Adipose tissue (tissue), 3 donors: Measurements from ENCODE around the gene BROX. TPM values are rescaled to one million over a fixed set of nuclear protein-coding genes. Genes with fewer than 3 reads are reported as not detected.
A peak's percentile ranks its signal among the peaks of the same experiment; 100 is the strongest.
"Not testable (repeated sequence)": the region's sequence is repeated elsewhere in the genome, so short reads cannot be mapped to it uniquely, and the experiment has no call there.

Experiments
- H3K27ac ChIP-seq: one replicate; pipeline ENCODE4 v1.5.1; 2013; ENCODE audit warnings: low read depth, low read length
- WGBS, 3 donors: extraction: QIAGEN DNeasy Blood & Tissue Kit; methylation state at CpG; one replicate each; pipeline ENCODE4 v1.1.7; 2013; 5-methylcytosine and 5-hydroxymethylcytosine counted together
- polyA plus RNA-seq, 3 donors: library from polyadenylated mRNA; stranded (reverse); fragments of 200-250 nt; gene quantifications; one replicate each; pipeline ENCODE4 v1.2.3, GENCODE V29; 2013
- donor health status: healthy with polysubstance abuse.
- donor health status: Bipolar disorder and iron deficiency.
- donor health status: healthy.

The BROX gene
- polyA plus RNA-seq, 3 donors: 6.4 to 15.3 (median 8.1) TPM

- 0 to 1% (median 1%) methylated on average over 39 of the region's 39 CpGs for WGBS, 3 donors
- H3K27ac ChIP-seq: peak overlapping the region; percentile 88
Observed at GRCh38 chr1:222713091-222713961, 962 bp downstream of the BROX start.

- H3K27ac ChIP-seq: no peak overlapping the region
- WGBS, 3 donors: 96 to 100% (median 98%) methylated on average over 2 of the region's 2 CpGs
Observed at GRCh38 chr1:222716393-222716792, 4.0 kb downstream of the BROX start.

GRCh38 chr1:222728746-222729145 lies 16.4 kb downstream of the BROX start:
- 74 to 89% (median 88%) methylated on average over 1 of the region's 1 CpG for WGBS, 3 donors
- H3K27ac ChIP-seq: no peak overlapping the region

- no peak overlapping the region for H3K27ac ChIP-seq
- 66 to 87% (median 86%) methylated on average over 1 of the region's 1 CpG for WGBS, 3 donors
Observed at GRCh38 chr1:222730866-222731265, 18.5 kb downstream of the BROX start.

GRCh38 chr1:222732216-222733159 lies 20.1 kb downstream of the BROX start:
- 81 to 94% (median 89%) methylated on average over 3 of the region's 3 CpGs for WGBS, 3 donors
- no peak overlapping the region for H3K27ac ChIP-seq

- WGBS, 3 donors: 75 to 85% (median 78%) methylated on average over 1 of the region's 1 CpG
- no peak overlapping the region for H3K27ac ChIP-seq
Observed at GRCh38 chr1:222734740-222735139, 22.4 kb downstream of the BROX start.

- no peak overlapping the region for H3K27ac ChIP-seq
- WGBS, 3 donors: 77 to 86% (median 83%) methylated on average over 5 of the region's 5 CpGs
Observed at GRCh38 chr1:222736470-222736869, 24.1 kb downstream of the BROX start.

- H3K27ac ChIP-seq: no peak within 1 kb of the TSS
- 20 to 85% (median 68%) methylated on average over 1 of the region's 1 CpG for WGBS, 3 donors
Observed at GRCh38 chr1:222736972-222737371, 24.6 kb downstream of the BROX start, which contains the start of gene FAM177B. FAM177B (plus strand) TSS chr1:222737202; CDS start chr1:222746546, 9,344 bp downstream.

- no peak overlapping the region for H3K27ac ChIP-seq
- WGBS, 3 donors: 85 to 87% (median 87%) methylated on average over 2 of the region's 2 CpGs
Observed at GRCh38 chr1:222739465-222739864, 27.1 kb downstream of the BROX start.

GRCh38 chr1:222739929-222740328 lies 27.6 kb downstream of the BROX start:
- 55 to 87% (median 82%) methylated on average over 1 of the region's 1 CpG for WGBS, 3 donors
- H3K27ac ChIP-seq: no peak overlapping the region

- WGBS, 3 donors: 91 to 94% (median 92%) methylated on average over 5 of the region's 5 CpGs
Observed at GRCh38 chr1:222741630-222742457, 29.5 kb downstream of the BROX start.

GRCh38 chr1:222749927-222750326 lies 37.6 kb downstream of the BROX start:
- H3K27ac ChIP-seq: no peak overlapping the region

More at GRCh38 chr1:222741630-222742457, 29.5 kb downstream of the BROX start:
- not testable (repeated sequence) for H3K27ac ChIP-seq

- H3K27ac ChIP-seq: no peak overlapping the region
- 83 to 88% (median 86%) methylated on average over 1 of the region's 1 CpG for WGBS, 3 donors
Observed at GRCh38 chr1:222750651-222751050, 38.3 kb downstream of the BROX start.

- WGBS, 3 donors: 65 to 90% (median 84%) methylated on average over 3 of the region's 3 CpGs
- no peak overlapping the region for H3K27ac ChIP-seq
Observed at GRCh38 chr1:222751255-222751654, 38.9 kb downstream of the BROX start.

- no peak overlapping the region for H3K27ac ChIP-seq
- 58 to 82% (median 59%) methylated on average over 10 of the region's 10 CpGs for WGBS, 3 donors
Observed at GRCh38 chr1:222754366-222755139, 42.2 kb downstream of the BROX start.

GRCh38 chr1:222757646-222758268 lies 45.4 kb downstream of the BROX start:
- 66 to 71% (median 67%) methylated on average over 10 of the region's 10 CpGs for WGBS, 3 donors
- no peak overlapping the region for H3K27ac ChIP-seq

GRCh38 chr1:222759451-222760035 lies 47.2 kb downstream of the BROX start:
- H3K27ac ChIP-seq: no peak overlapping the region
- 80 to 84% (median 82%) methylated on average over 5 of the region's 5 CpGs for WGBS, 3 donors
